ENCODE measurements around the gene SLX4IP. TPM values are rescaled to one million over a fixed set of nuclear protein-coding genes. Genes with fewer than 3 reads are reported as not detected.

The SLX4IP gene
- total and polyA plus RNA-seq, 2 of the 13 experiments (the other 11 are each of a cell fraction or from before 2014, with no cell fraction given) = 3.6 to 7.3 TPM

GRCh38 chr20:10434832-10435812 is at the start of gene SLX4IP (continued):
- peak; percentile 22; the same call in 1 of the 2 replicates for TF ChIP-seq KLF15 (CRISPR knock-in tag; IDR thresholded peaks at IDR 0.05; ENCODE audit: borderline replicate concordance)
- peak; percentile 46; the same call in 1 of the 2 replicates for TF ChIP-seq ZNF431 (CRISPR knock-in tag; IDR thresholded peaks at IDR 0.05; ENCODE audit: borderline replicate concordance, low read depth)
- no peak for TF ChIP-seq ATM (IDR thresholded peaks at IDR 0.05; ENCODE audit: borderline replicate concordance)
- peak; percentile 51 for TF ChIP-seq RXRB (CRISPR knock-in tag; IDR thresholded peaks at IDR 0.05; ENCODE audit: borderline replicate concordance)
- TF ChIP-seq ZNF790 (CRISPR knock-in tag; IDR thresholded peaks at IDR 0.05; ENCODE audit: borderline replicate concordance) = no peak
- TF ChIP-seq PHF5A (CRISPR knock-in tag; IDR thresholded peaks at IDR 0.05; ENCODE audit: low read depth, unreplicated experiment) = peak; percentile 53
- TF ChIP-seq ZNF660 (CRISPR knock-in tag; IDR thresholded peaks at IDR 0.05; ENCODE audit: borderline replicate concordance, low read depth) = no peak
- TF ChIP-seq ZNF430 (CRISPR knock-in tag; IDR thresholded peaks at IDR 0.05) = peak; percentile 72; the same call in 1 of the 2 replicates
- TF ChIP-seq TAF1 (CRISPR knock-in tag; IDR thresholded peaks at IDR 0.05) = peak; percentile 59
- peak; percentile 34 for TF ChIP-seq ASH2L (IDR thresholded peaks at IDR 0.05; ENCODE audit: insufficient read length, low read depth, low read length)
- TF ChIP-seq SAP130 (CRISPR knock-in tag; IDR thresholded peaks at IDR 0.05; ENCODE audit: low read depth) = peak; percentile 92
- no peak for TF ChIP-seq ZNF512 (CRISPR knock-in tag; IDR thresholded peaks at IDR 0.05)
- TF ChIP-seq ARID5B (CRISPR knock-in tag; IDR thresholded peaks at IDR 0.05) = peak; percentile 74
- no peak; the same call in 1 of the 2 replicates for TF ChIP-seq ZNF644 (CRISPR knock-in tag; IDR thresholded peaks at IDR 0.05; ENCODE audit: low read depth)
- TF ChIP-seq SP140L (CRISPR knock-in tag; IDR thresholded peaks at IDR 0.05; ENCODE audit: borderline replicate concordance) = no peak
- 0 out of 2 replicates have a peak, but pooled peaks have one; percentile 79 for TF ChIP-seq ZNF709 (CRISPR knock-in tag; IDR thresholded peaks at IDR 0.05)
- peak; percentile 77 for TF ChIP-seq NKX3-1 (CRISPR knock-in tag; IDR thresholded peaks at IDR 0.05)
- peak; percentile 73 for TF ChIP-seq KDM5B (CRISPR knock-in tag; IDR thresholded peaks at IDR 0.05; ENCODE audit: borderline replicate concordance)
- TF ChIP-seq ZNF180 (CRISPR knock-in tag; IDR thresholded peaks at IDR 0.05; ENCODE audit: borderline replicate concordance, low read depth) = no peak
